PC-9 (cell line): ENCODE measurements around the gene HHIPL1. TPM values are rescaled to one million over a fixed set of nuclear protein-coding genes. Genes with fewer than 3 reads are reported as not detected.

Experiments
- BruUV-seq: library from RNA; stranded (reverse); fragments of 400-500 nt; replicated peaks from 2 replicates; lab custom pipeline; 2021; lab: Mats Ljungman, UMichigan
- CTCF ChIA-PET: fragments of 300-600 bp; sonication (Branson Sonifier 250); formaldehyde crosslinking; loops from one replicate; lab custom pipeline; 2022; ENCODE audit warnings: antibody characterized with exemption; lab: Charles Lee
- POLR2A ChIA-PET: fragments of 300-600 bp; sonication (Branson Sonifier 250); formaldehyde crosslinking; loops from one replicate; lab custom pipeline; 2022; ENCODE audit warnings: antibody characterized with exemption; ENCODE audit not compliant: unreplicated experiment; lab: Charles Lee
- DNase-seq, 2 experiments: peaks; one replicate each; pipeline versions ENCODE4 v3.0.0 to v3.0.0-alpha.2; 2015 to 2022; ENCODE audit warnings: mixed read lengths in 1 of 2
- H2AFZ ChIP-seq: fragments of 200-600 bp; sonication (generic); 2 replicates; pipeline ENCODE4 v1.8.1; 2017; ENCODE audit warnings: antibody characterized with exemption
- H3F3A ChIP-seq: fragments of 200-600 bp; sonication (generic); 2 replicates; pipeline ENCODE4 v1.8.1; 2017; ENCODE audit warnings: antibody characterized with exemption, mild to moderate bottlenecking, low read depth; ENCODE audit not compliant: insufficient read depth
- H3K27ac ChIP-seq: fragments of 200-600 bp; sonication (generic); 2 replicates; pipeline ENCODE4 v1.6.1; 2016; ENCODE audit warnings: mixed run types
- H3K27me3 ChIP-seq: fragments of 200-600 bp; sonication (generic); 2 replicates; pipeline ENCODE4 v1.6.1; 2016; ENCODE audit warnings: low read depth, mixed run types; ENCODE audit not compliant: insufficient read depth
- H3K36me3 ChIP-seq: fragments of 200-600 bp; sonication (generic); 2 replicates; pipeline ENCODE4 v1.6.1; 2016; ENCODE audit warnings: low read depth, mixed run types
- H3K4me1 ChIP-seq: fragments of 200-600 bp; sonication (generic); replicated peaks from 2 replicates; pipeline ENCODE4 v1.6.1; 2016; ENCODE audit warnings: mixed run types; ENCODE audit not compliant: insufficient read depth
- H3K4me2 ChIP-seq: fragments of 200-600 bp; sonication (generic); 2 replicates; pipeline ENCODE4 v1.6.1; 2017; ENCODE audit warnings: mixed run types
- H3K4me3 ChIP-seq: fragments of 200-600 bp; sonication (generic); 2 replicates; pipeline ENCODE4 v1.6.1; 2016; ENCODE audit warnings: mixed run types
- H3K79me2 ChIP-seq: fragments of 200-600 bp; sonication (generic); 2 replicates; pipeline ENCODE4 v1.6.1; 2017; ENCODE audit warnings: low read depth, mixed run types
- H3K9me2 ChIP-seq: fragments of 200-600 bp; sonication (generic); 2 replicates; pipeline ENCODE4 v1.8.1; 2017; ENCODE audit warnings: mild to moderate bottlenecking; ENCODE audit not compliant: insufficient read depth
- H3K9me3 ChIP-seq: fragments of 200-600 bp; sonication (generic); 2 replicates; pipeline ENCODE4 v1.8.1; 2016; ENCODE audit warnings: low read depth; ENCODE audit not compliant: insufficient read depth
- H4K20me1 ChIP-seq: fragments of 200-600 bp; sonication (generic); 2 replicates; pipeline ENCODE4 v1.8.1; 2017; ENCODE audit not compliant: insufficient read depth
- CTCF ChIP-seq: fragments of 200-600 bp; sonication (generic); conservative IDR thresholded peaks from 2 replicates; pipeline ENCODE4 v1.6.1; 2017; ENCODE audit warnings: mixed run types, antibody characterized with exemption, mild to moderate bottlenecking, moderate library complexity
- EZH2 ChIP-seq: fragments of 200-600 bp; sonication (generic); IDR thresholded peaks from 2 replicates; pipeline ENCODE4 v1.8.0; 2017; ENCODE audit warnings: antibody characterized with exemption, low read depth
- intact Hi-C: fragments of 100-400 bp; cut with micrococcal nuclease; formaldehyde crosslinking; loops from one replicate; pipeline ENCODE4 v1.10.0; 2022; ENCODE audit not compliant: unreplicated experiment
- total RNA-seq: library from RNA; stranded (reverse); gene quantifications from 2 replicates; pipeline ENCODE4 v1.2.3, GENCODE V29; 2021

Gene HHIPL1
- total RNA-seq, 1 experiment from 2014 or later, result 0.28 TPM

GRCh38 chr14:99718031-99718810 is 73.3 kb downstream of the HHIPL1 start:
- Histone ChIP-seq H3K4me3 (no peak overlapping the region), H4K20me1 (no peaks in the 10 kb centered on the region), H3K9me2 (no peaks in the 10 kb centered on the region), H3K4me2 (no peak overlapping the region), H3K4me1 (no peaks in the 10 kb centered on the region), H3F3A (no peaks in the 10 kb centered on the region), H3K9me3 (no peaks in the 10 kb centered on the region), H2AFZ (no peak overlapping the region), H3K27ac (no peak overlapping the region), H3K27me3 (peaks cover 21% of the 10 kb centered on the region; the same call in 1 of the 2 replicates), H3K79me2 (no peaks in the 10 kb centered on the region), H3K36me3 (no peaks in the 10 kb centered on the region)
- DNase-seq, result no peak
- TF ChIP-seq CTCF, result no peak
- TF ChIP-seq EZH2, result no peak
- ChIA-PET CTCF (no interaction called here), POLR2A (no interaction called here)
- intact Hi-C loops, result no loop called here
- BruUV-seq, result no TSS peak

GRCh38 chr14:99718811-99719192 is 73.9 kb downstream of the HHIPL1 start:
- no peak for DNase-seq

More at GRCh38 chr14:99718811-99719192, 73.9 kb downstream of the HHIPL1 start:
- H3F3A ChIP-seq, result no peaks in the 10 kb centered on the region
- intact Hi-C loops, result no loop called here
- BruUV-seq, result no TSS peak
- no peak overlapping the region for H3K4me2 ChIP-seq
- no peaks in the 10 kb centered on the region for H4K20me1 ChIP-seq
- H3K4me3 ChIP-seq, result no peak overlapping the region
- no peaks in the 10 kb centered on the region for H3K36me3 ChIP-seq
- CTCF ChIA-PET, result no interaction called here
- no peaks in the 10 kb centered on the region for H3K9me2 ChIP-seq
- TF ChIP-seq CTCF, result no peak
- no peak for TF ChIP-seq EZH2
- H2AFZ ChIP-seq, result no peak overlapping the region
- no peaks in the 10 kb centered on the region for H3K4me1 ChIP-seq
- H3K27me3 ChIP-seq, result peaks cover 21% of the 10 kb centered on the region; the same call in 1 of the 2 replicates
- no peak overlapping the region for H3K27ac ChIP-seq
- POLR2A ChIA-PET, result no interaction called here
- H3K79me2 ChIP-seq, result no peaks in the 10 kb centered on the region
- H3K9me3 ChIP-seq, result no peaks in the 10 kb centered on the region
